ENCODE results near the gene SNRPA1.
"Not testable (repeated sequence)": the region's sequence is repeated elsewhere in the genome, so short reads cannot be mapped to it uniquely, and the experiment has no call there.

SNRPA1 gene

GRCh38 chr15:101293122-101293521 lies 1.9 kb downstream of the SNRPA1 start:
- DNase-seq (ENCODE audit: extremely low read depth, low read depth) = no peak
- TF ChIP-seq CTCF (IDR thresholded peaks at IDR 0.05; ENCODE audit: low read depth, low read length, missing control alignments) = no peak
- H3K4me3 ChIP-seq (replicated peaks; ENCODE audit: low read depth, low read length) = peak overlapping the region; percentile 95

DNA sequence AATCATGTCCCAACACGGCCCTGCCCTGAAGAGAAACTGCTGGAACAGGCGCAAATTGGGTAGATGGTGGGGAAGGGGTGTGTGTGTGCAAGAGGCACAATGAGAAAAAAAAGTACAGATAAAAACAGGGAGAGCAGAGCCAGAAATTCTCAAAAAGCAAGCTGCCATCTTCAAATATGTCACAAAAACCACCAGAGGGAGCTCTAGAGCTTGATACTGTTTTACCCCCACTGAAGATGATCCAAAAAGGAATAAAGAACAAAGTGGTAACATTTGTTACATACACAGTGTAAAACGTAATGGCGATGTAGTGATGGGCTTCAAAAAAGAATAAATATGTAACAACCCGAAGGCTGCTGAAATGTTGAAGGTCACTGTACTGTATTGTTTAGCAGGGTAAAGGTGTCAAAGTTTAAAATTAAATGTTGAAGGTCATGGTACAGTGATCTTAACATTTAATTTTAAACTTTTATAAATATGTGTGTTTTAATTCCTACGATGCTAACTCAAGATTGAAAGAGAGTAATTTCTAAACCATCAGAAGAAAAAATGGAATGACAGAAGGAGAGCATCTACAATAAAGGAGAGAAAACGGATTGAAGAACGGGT lies 6.0 kb downstream of the SNRPA1 start:
- DNase-seq (ENCODE audit: extremely low read depth, low read depth) = no peak

GRCh38 chr15:101287342-101287741 lies 7.7 kb downstream of the SNRPA1 start:
- H3K4me3 ChIP-seq (replicated peaks; ENCODE audit: low read depth, low read length); DNase-seq (ENCODE audit: extremely low read depth, low read depth): not testable (repeated sequence)

More for the DNA sequence above, 6.0 kb downstream of the SNRPA1 start:
- no peak overlapping the region for H3K4me3 ChIP-seq (replicated peaks; ENCODE audit: low read depth, low read length)
- peak; percentile 56 for TF ChIP-seq CTCF (IDR thresholded peaks at IDR 0.05; ENCODE audit: low read depth, low read length, missing control alignments)

- no peak for TF ChIP-seq CTCF (IDR thresholded peaks at IDR 0.05; ENCODE audit: low read depth, low read length, missing control alignments)
- no peak for DNase-seq (ENCODE audit: extremely low read depth, low read depth)
- no peak overlapping the region for H3K4me3 ChIP-seq (replicated peaks; ENCODE audit: low read depth, low read length)
These were observed 8.5 kb downstream of the SNRPA1 start for GRCh38 chr15:101286471-101287114.

GRCh38 chr15:101283931-101284330 lies 11.1 kb downstream of the SNRPA1 start:
- DNase-seq (ENCODE audit: extremely low read depth, low read depth) = no peak
- no peak overlapping the region for H3K4me3 ChIP-seq (replicated peaks; ENCODE audit: low read depth, low read length)
- TF ChIP-seq CTCF (IDR thresholded peaks at IDR 0.05; ENCODE audit: low read depth, low read length, missing control alignments) = no peak

- TF ChIP-seq CTCF (IDR thresholded peaks at IDR 0.05; ENCODE audit: low read depth, low read length, missing control alignments) = no peak
- no peak overlapping the region for H3K4me3 ChIP-seq (replicated peaks; ENCODE audit: low read depth, low read length)
- no peak for DNase-seq (ENCODE audit: extremely low read depth, low read depth)
These were observed 15.0 kb downstream of the SNRPA1 start for GRCh38 chr15:101280007-101280406.

- DNase-seq (ENCODE audit: extremely low read depth, low read depth) = no peak
- peak overlapping the region; percentile 98 for H3K4me3 ChIP-seq (replicated peaks; ENCODE audit: low read depth, low read length)
- TF ChIP-seq CTCF (IDR thresholded peaks at IDR 0.05; ENCODE audit: low read depth, low read length, missing control alignments) = no peak
These were observed 17.0 kb downstream of the SNRPA1 start for GRCh38 chr15:101277943-101278564.
